Caki2 (cell line): ENCODE measurements around the gene SKAP1. TPM values are rescaled to one million over a fixed set of nuclear protein-coding genes. Genes with fewer than 3 reads are reported as not detected.
"Not testable (repeated sequence)": the region's sequence is repeated elsewhere in the genome, so short reads cannot be mapped to it uniquely, and the experiment has no call there.

Source experiments
- DNase-seq: peaks from one replicate; pipeline ENCODE4 v3.0.0-alpha.2; 2015; ENCODE audit warnings: low read depth
- in situ Hi-C: cut with HindIII; loops from 2 replicates; pipeline ENCODE4 v1.10.0; 2016; ENCODE audit warnings: low sequenced_read_pairs, low pct_unique_long_range_greater_than_20kb, mixed read lengths
- total RNA-seq: library from RNA; depleted of rRNA; stranded (reverse); fragments of >200 nt; shearing (Covaris generic); gene quantifications from 2 replicates; pipeline ENCODE4 v1.2.3, GENCODE V29; 2014; ENCODE audit warnings: low replicate concordance

Gene SKAP1
- total RNA-seq, 1 experiment from 2014 or later = 0.88 TPM

GRCh38 chr17:48310748-48311213 lies 119.2 kb downstream of the SKAP1 start:
- no peak for DNase-seq

GRCh38 chr17:48308581-48308980 lies 121.4 kb downstream of the SKAP1 start:
- DNase-seq = no peak
- in situ Hi-C loops = no loop called here

More at GRCh38 chr17:48310748-48311213, 119.2 kb downstream of the SKAP1 start:
- in situ Hi-C loops = no loop called here

GRCh38 chr17:48307814-48308411 lies 122.1 kb downstream of the SKAP1 start:
- in situ Hi-C loops = no loop called here
- peak; percentile 49 for DNase-seq

GRCh38 chr17:48307255-48307654 lies 122.8 kb downstream of the SKAP1 start:
- in situ Hi-C loops = no loop called here
- no peak for DNase-seq

- no peak for DNase-seq
- in situ Hi-C loops = no loop called here
Observed at GRCh38 chr17:48301002-48301401, 129.0 kb downstream of the SKAP1 start.

GRCh38 chr17:48299760-48300159 lies 130.3 kb downstream of the SKAP1 start:
- DNase-seq = no peak
- in situ Hi-C loops = no loop called here

GRCh38 chr17:48297825-48298224 lies 132.2 kb downstream of the SKAP1 start:
- no peak for DNase-seq
- in situ Hi-C loops = no loop called here

GRCh38 chr17:48296453-48296852 lies 133.6 kb downstream of the SKAP1 start:
- DNase-seq = no peak
- in situ Hi-C loops = no loop called here

- in situ Hi-C loops = no loop called here
- no peak for DNase-seq
Observed at GRCh38 chr17:48295362-48296288, 134.4 kb downstream of the SKAP1 start.

GRCh38 chr17:48294806-48295361 lies 135.1 kb downstream of the SKAP1 start:
- no peak for DNase-seq
- in situ Hi-C loops = no loop called here

- DNase-seq = no peak
- in situ Hi-C loops = no loop called here
Observed at GRCh38 chr17:48294020-48294805, 135.8 kb downstream of the SKAP1 start.

- in situ Hi-C loops = no loop called here
- DNase-seq = no peak
Observed at GRCh38 chr17:48293319-48294019, 136.5 kb downstream of the SKAP1 start.

GRCh38 chr17:48290378-48290777 lies 139.6 kb downstream of the SKAP1 start:
- DNase-seq = no peak
- in situ Hi-C loops = no loop called here

- in situ Hi-C loops, DNase-seq: not testable (repeated sequence)
Observed at GRCh38 chr17:48286917-48287316, 143.1 kb downstream of the SKAP1 start.

- no peak for DNase-seq
- in situ Hi-C loops = no loop called here
Observed at GRCh38 chr17:48285614-48286013, 144.4 kb downstream of the SKAP1 start.

- DNase-seq = no peak
- in situ Hi-C loops = no loop called here
Observed at GRCh38 chr17:48283907-48284306, 146.1 kb downstream of the SKAP1 start.

GRCh38 chr17:48283411-48283810 lies 146.6 kb downstream of the SKAP1 start:
- in situ Hi-C loops = no loop called here
- DNase-seq = no peak

GRCh38 chr17:48282303-48282702 lies 147.7 kb downstream of the SKAP1 start:
- in situ Hi-C loops = no loop called here
- DNase-seq = no peak
